ENCODE results near the gene TUBA1C.

GRCh38 chr12:49301760-49302159 is 36.9 kb downstream of the TUBA1C start:
- no peak for TF ChIP-seq POLR2A (IDR thresholded peaks at IDR 0.05)
- no peak for TF ChIP-seq CTCF (IDR thresholded peaks at IDR 0.05)
- TF ChIP-seq POLR2AphosphoS5 (IDR thresholded peaks at IDR 0.05; ENCODE audit: insufficient read depth in 1 of 2, low read depth in 1 of 2) = no peak
